ENCODE results near the gene AUTS2.

- no peak for TF ChIP-seq CTCF (IDR thresholded peaks at IDR 0.05; ENCODE audit: poor library complexity, severe bottlenecking)
- TF ChIP-seq POLR2AphosphoS5 (IDR thresholded peaks at IDR 0.05) = no peak
- TF ChIP-seq EP300 (conservative IDR thresholded peaks at IDR 0.05; ENCODE audit: poor library complexity, severe bottlenecking) = no peak
- no peak for TF ChIP-seq TAF1 (IDR thresholded peaks at IDR 0.05; ENCODE audit: low read depth)
- no peak for TF ChIP-seq REST (IDR thresholded peaks at IDR 0.05; ENCODE audit: borderline replicate concordance)
- no peak for TF ChIP-seq EZH2 (IDR thresholded peaks at IDR 0.05; ENCODE audit: borderline replicate concordance, insufficient read depth, low read length, poor library complexity, severe bottlenecking)
- TF ChIP-seq MXI1 (conservative IDR thresholded peaks at IDR 0.05; ENCODE audit: poor library complexity, severe bottlenecking) = no peak
- no peak for TF ChIP-seq SMC3 (conservative IDR thresholded peaks at IDR 0.05; ENCODE audit: poor library complexity)
- TF ChIP-seq RAD21 (conservative IDR thresholded peaks at IDR 0.05) = no peak
Measured at GRCh38 chr7:69922026-69922803, 323.9 kb downstream of the AUTS2 start.
